Measurements from ENCODE around the gene WNT6.

WNT6 gene

DNA sequence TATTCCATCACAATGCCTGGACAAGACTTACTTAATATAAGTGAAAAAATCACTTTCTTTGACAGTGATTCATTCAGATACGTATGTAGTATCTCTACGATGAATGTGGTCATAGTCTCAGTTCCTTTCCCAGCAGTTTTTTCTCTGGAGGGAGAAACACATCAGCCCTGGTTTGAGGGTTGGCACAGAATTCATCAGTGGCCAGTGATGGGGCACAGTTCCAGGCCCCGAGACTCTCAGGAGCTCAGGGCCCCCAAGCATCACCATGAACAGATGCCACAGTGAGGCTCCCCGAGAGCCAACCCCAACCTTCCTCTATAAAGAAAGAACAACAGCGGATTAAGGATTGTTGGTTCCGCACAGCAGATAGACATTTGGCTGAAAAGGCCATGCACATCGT is 40.5 kb upstream of the WNT6 start:
- DNase-seq: no peak
- Mint-ChIP-seq H3K9me3 (no peaks in the 10 kb centered on the region), H3K4me3 (no peak overlapping the region), H3K27ac (no peak overlapping the region), H3K36me3 (ENCODE audit: low read depth) (peaks cover 3% of the 10 kb centered on the region), H3K27me3 (ENCODE audit: low read depth, poor library complexity) (peaks cover 28% of the 10 kb centered on the region), H3K4me1 (peaks cover 7% of the 10 kb centered on the region)
- TF ChIP-seq, protein P1, sequence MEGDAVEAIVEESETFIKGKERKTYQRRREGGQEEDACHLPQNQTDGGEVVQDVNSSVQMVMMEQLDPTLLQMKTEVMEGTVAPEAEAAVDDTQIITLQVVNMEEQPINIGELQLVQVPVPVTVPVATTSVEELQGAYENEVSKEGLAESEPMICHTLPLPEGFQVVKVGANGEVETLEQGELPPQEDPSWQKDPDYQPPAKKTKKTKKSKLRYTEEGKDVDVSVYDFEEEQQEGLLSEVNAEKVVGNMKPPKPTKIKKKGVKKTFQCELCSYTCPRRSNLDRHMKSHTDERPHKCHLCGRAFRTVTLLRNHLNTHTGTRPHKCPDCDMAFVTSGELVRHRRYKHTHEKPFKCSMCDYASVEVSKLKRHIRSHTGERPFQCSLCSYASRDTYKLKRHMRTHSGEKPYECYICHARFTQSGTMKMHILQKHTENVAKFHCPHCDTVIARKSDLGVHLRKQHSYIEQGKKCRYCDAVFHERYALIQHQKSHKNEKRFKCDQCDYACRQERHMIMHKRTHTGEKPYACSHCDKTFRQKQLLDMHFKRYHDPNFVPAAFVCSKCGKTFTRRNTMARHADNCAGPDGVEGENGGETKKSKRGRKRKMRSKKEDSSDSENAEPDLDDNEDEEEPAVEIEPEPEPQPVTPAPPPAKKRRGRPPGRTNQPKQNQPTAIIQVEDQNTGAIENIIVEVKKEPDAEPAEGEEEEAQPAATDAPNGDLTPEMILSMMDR (IDR thresholded peaks at IDR 0.05): no peak

DNA sequence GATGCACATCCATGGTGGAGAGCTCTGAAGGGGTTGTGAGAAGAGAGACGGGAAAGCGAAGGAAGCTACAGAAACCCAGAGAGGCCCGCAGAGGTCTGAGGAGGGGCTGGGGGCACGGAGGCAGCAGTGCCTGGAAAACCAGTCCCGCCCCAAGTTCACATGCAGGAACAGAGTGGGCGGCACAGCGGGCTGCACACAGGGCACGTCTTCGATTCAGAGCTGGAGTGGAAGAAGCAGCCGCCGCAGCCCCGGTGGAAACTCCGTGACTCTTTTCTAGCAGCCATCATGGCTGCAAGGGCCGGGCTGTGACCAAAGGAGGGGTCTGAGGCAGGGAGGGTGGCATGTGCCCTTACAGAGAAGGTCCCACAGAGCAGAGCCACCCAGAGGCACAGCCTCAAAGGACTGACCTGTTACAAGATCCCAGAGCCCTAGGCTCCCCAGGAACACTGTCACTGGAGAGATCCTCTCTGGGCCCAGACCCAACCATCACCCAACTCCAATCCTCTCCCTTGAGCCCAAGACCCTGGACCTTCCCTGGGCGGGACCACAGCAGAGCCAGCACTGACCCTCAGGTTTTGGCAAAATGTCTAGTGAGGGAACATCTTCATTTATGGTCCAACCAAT is 38.7 kb upstream of the WNT6 start:
- Mint-ChIP-seq H3K4me3 (no peak overlapping the region), H3K27ac (no peak overlapping the region), H3K36me3 (ENCODE audit: low read depth) (peaks cover 3% of the 10 kb centered on the region), H3K4me1 (peaks cover 7% of the 10 kb centered on the region), H3K27me3 (ENCODE audit: low read depth, poor library complexity) (peaks cover 34% of the 10 kb centered on the region), H3K9me3 (no peaks in the 10 kb centered on the region)
- no peak for DNase-seq
- TF ChIP-seq, protein P1 (IDR thresholded peaks at IDR 0.05): no peak

DNA sequence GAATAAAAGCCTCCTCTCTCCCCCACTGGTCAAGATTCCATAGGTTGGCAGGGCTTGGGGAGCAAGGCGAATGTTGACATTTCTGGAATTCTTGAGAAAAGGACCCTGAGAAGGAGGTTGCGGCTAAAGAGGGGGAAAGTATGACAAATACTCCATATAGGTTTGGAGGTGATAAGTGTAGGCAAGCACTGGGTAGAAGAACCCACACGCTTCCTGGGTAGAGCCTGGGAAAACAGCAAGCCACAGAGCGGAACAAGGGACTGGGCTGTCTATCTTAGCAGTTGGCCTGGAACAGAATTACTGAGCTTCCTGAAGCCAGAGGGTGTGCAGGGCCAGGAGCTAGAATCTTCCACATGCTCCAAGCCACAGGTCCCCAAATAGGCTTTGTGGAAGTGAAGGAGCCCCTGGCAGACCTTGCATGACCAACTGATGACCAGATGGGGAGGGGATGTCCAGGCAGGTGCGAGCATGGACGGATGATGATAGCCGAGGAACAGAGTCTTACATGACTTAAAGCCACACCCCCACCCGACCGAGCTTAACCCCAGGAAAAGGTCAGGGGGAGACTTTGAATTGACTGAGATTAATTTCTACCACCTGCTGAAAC is 37.9 kb upstream of the WNT6 start:
- H3K27me3 Mint-ChIP-seq (ENCODE audit: low read depth, poor library complexity): peaks cover 32% of the 10 kb centered on the region

DNA sequence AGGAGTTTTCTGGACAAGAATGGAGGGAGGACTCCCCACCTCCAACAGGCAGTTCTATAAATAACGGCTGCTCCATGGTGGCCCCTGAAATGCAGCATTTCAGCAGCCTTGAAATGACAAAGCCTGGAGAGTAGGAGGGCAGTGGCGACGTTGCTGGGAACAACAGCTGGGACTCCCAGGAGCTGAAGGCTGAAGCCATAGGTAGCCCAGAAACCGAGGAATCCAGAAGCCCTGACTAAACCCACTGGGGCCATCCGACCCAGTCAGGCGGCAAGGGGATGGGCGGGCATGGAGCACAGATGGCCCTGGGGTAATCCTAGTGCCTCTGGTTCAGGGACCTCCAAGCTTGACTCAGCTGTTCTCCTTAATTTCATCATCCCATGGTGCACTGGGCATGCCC is 37.0 kb upstream of the WNT6 start:
- no peak overlapping the region for H3K27ac Mint-ChIP-seq
- no peaks in the 10 kb centered on the region for H3K9me3 Mint-ChIP-seq
- DNase-seq: no peak
- TF ChIP-seq, protein P1 (IDR thresholded peaks at IDR 0.05): no peak
- no peak overlapping the region for H3K4me3 Mint-ChIP-seq
- H3K4me1 Mint-ChIP-seq: no peaks in the 10 kb centered on the region
- peaks cover 2% of the 10 kb centered on the region for H3K36me3 Mint-ChIP-seq (ENCODE audit: low read depth)
- H3K27me3 Mint-ChIP-seq (ENCODE audit: low read depth, poor library complexity): peaks cover 33% of the 10 kb centered on the region

More for the DNA sequence above, 37.9 kb upstream of the WNT6 start:
- DNase-seq: no peak
- no peaks in the 10 kb centered on the region for H3K9me3 Mint-ChIP-seq
- H3K4me3 Mint-ChIP-seq: no peak overlapping the region
- H3K4me1 Mint-ChIP-seq: peaks cover 2% of the 10 kb centered on the region
- peaks cover 3% of the 10 kb centered on the region for H3K36me3 Mint-ChIP-seq (ENCODE audit: low read depth)
- TF ChIP-seq, protein P1 (IDR thresholded peaks at IDR 0.05): no peak
- H3K27ac Mint-ChIP-seq: no peak overlapping the region

DNA sequence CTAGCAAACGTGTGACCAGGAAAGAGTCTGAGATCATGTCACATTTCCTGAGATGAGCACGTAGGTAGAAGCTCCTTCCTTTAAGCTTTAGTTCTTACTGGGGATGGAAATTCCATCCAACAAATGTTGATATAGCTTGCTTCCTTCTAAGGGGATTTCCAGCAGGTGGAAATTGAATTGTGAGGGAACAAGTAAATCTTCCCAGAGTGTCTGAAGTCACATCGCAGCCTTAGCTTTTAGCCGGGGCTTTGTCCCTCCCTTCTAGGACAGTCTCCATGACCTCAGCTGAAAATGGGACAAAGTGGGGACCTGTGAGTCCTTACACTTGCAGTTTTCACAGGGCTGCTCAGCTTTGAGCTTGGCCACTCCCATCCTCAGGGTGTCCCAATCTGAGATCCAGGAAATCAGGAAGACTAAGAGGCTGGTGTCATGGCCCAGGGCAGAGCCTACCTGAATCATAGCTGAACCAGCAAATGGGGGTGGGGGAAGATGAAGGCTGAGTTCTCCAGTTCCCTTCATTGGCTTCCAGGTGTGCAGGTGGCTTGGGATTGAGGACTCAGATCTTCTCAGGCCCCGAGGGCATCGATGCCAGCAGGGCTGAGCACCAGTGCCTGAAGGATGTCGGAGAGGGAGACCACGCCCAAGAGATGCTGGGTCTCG is 36.3 kb upstream of the WNT6 start:
- H3K36me3 Mint-ChIP-seq (ENCODE audit: low read depth): no peaks in the 10 kb centered on the region
- H3K4me1 Mint-ChIP-seq: no peaks in the 10 kb centered on the region
- DNase-seq: no peak
- no peak overlapping the region for H3K4me3 Mint-ChIP-seq
- peaks cover 39% of the 10 kb centered on the region for H3K27me3 Mint-ChIP-seq (ENCODE audit: low read depth, poor library complexity)
- H3K9me3 Mint-ChIP-seq: no peaks in the 10 kb centered on the region
- no peak overlapping the region for H3K27ac Mint-ChIP-seq
- TF ChIP-seq, protein P1 (IDR thresholded peaks at IDR 0.05): no peak

Measured in nephron progenitor cell (in vitro differentiated cells).